ENCODE results near the gene UBXN6.

Gene UBXN6

GRCh38 chr19:4400135-4400936 is 57.3 kb downstream of the UBXN6 start, which contains the start of gene SH3GL1:
SH3GL1 (minus strand) TSS chr19:4400547; CDS start chr19:4400368, 179 bp downstream.
- peak; percentile 85 for TF ChIP-seq CTCF (conservative IDR thresholded peaks at IDR 0.05; ENCODE audit: low read depth, low read length)
- Histone ChIP-seq H3K79me2 (ENCODE audit: insufficient read depth, low read depth) (peaks cover 74% of the 10 kb centered on the region), H2AFZ (ENCODE audit: low read depth) (peak within 1 kb of the TSS; percentile 61), H3K27me3 (ENCODE audit: insufficient read depth, low read depth) (no peaks in the 10 kb centered on the region), H3K4me2 (peak within 1 kb of the TSS; percentile 92), H3K36me3 (ENCODE audit: insufficient read depth) (no peaks in the 10 kb centered on the region), H3K4me1 (ENCODE audit: low read depth, poor library complexity, severe bottlenecking) (peaks cover 33% of the 10 kb centered on the region), H3K9ac (peak within 1 kb of the TSS; percentile 79; the same call in 1 of the 2 replicates), H4K20me1 (ENCODE audit: insufficient read depth) (peaks cover 5% of the 10 kb centered on the region), H3K4me3 (IDR thresholded peaks at IDR 0.05; ENCODE audit: insufficient read depth, low read depth, low read length) (no peak within 1 kb of the TSS), H3K27ac (peak within 1 kb of the TSS; percentile 40)

GRCh38 chr19:4399812-4400134 is 57.8 kb downstream of the UBXN6 start:
- no peaks in the 10 kb centered on the region for H3K36me3 ChIP-seq (ENCODE audit: insufficient read depth)
- H3K79me2 ChIP-seq (ENCODE audit: insufficient read depth, low read depth) = peaks cover 74% of the 10 kb centered on the region
- H4K20me1 ChIP-seq (ENCODE audit: insufficient read depth) = peaks cover under 1% of the 10 kb centered on the region; the same call in 1 of the 2 replicates
- no peak for TF ChIP-seq CTCF (conservative IDR thresholded peaks at IDR 0.05; ENCODE audit: low read depth, low read length)
- no peaks in the 10 kb centered on the region for H3K27me3 ChIP-seq (ENCODE audit: insufficient read depth, low read depth)
- H3K4me3 ChIP-seq (IDR thresholded peaks at IDR 0.05; ENCODE audit: insufficient read depth, low read depth, low read length) = no peak overlapping the region
- H2AFZ ChIP-seq (ENCODE audit: low read depth) = peak overlapping the region; percentile 61
- H3K9ac ChIP-seq = peak overlapping the region; percentile 79; the same call in 1 of the 2 replicates
- peaks cover 32% of the 10 kb centered on the region for H3K4me1 ChIP-seq (ENCODE audit: low read depth, poor library complexity, severe bottlenecking)
- peak overlapping the region; percentile 92 for H3K4me2 ChIP-seq
- peak overlapping the region; percentile 40 for H3K27ac ChIP-seq

DNA sequence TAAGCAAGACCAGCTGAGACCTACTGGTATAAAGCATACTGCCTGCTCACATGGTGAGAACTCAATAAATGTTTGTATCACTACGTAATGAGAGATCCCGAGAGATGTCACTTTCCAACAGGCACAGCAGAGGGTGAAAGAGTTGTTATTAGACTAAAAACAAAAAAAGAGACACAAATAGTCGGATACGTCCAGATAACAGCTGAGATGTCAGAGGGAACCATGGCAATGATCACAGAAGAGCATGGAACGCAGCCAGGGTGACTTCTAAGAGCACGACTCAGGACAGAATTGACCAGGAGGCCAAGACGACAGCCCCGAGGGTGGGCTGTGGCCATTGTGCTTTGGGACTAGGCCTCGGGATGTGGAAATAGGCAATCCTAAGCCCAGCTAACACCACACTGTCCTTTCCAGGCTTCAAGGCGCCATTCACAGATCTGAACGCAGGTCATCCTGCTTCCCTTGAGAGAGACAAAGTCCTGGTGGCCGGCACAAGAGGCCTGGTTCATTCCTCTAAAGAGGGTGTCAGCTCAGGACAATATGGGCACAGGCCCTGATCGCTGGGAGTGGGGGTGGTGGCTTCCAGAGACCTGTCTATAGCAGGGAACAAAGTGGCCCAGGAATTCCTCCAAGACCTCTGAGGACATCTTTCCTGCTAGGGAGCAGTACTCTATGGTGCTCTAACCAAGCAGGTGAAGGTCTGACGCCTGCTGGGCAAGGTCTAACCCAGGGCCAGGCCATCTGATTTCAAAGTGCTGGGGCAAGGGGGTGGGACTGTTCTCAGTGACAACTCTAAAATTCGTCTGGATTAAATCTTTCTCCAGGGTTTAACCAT is 60.4 kb downstream of the UBXN6 start:
- no peak overlapping the region for H2AFZ ChIP-seq (ENCODE audit: low read depth)
- H3K27ac ChIP-seq = no peak overlapping the region
- TF ChIP-seq CTCF (conservative IDR thresholded peaks at IDR 0.05; ENCODE audit: low read depth, low read length) = no peak
- no peaks in the 10 kb centered on the region for H4K20me1 ChIP-seq (ENCODE audit: insufficient read depth)
- H3K4me2 ChIP-seq = no peak overlapping the region
- H3K4me3 ChIP-seq (IDR thresholded peaks at IDR 0.05; ENCODE audit: insufficient read depth, low read depth, low read length) = no peak overlapping the region
- no peaks in the 10 kb centered on the region for H3K27me3 ChIP-seq (ENCODE audit: insufficient read depth, low read depth)
- peaks cover 18% of the 10 kb centered on the region for H3K4me1 ChIP-seq (ENCODE audit: low read depth, poor library complexity, severe bottlenecking)
- peaks cover 78% of the 10 kb centered on the region for H3K79me2 ChIP-seq (ENCODE audit: insufficient read depth, low read depth)
- H3K36me3 ChIP-seq (ENCODE audit: insufficient read depth) = no peaks in the 10 kb centered on the region
- no peak overlapping the region for H3K9ac ChIP-seq
